GM23248 (cell line): ENCODE results near the gene IQGAP2. TPM values are rescaled to one million over a fixed set of nuclear protein-coding genes. Genes with fewer than 3 reads are reported as not detected.

ENCODE experiments used
- DNase-seq: peaks from one replicate; pipeline ENCODE4 v3.0.0-alpha.2; 2015
- H2AFZ ChIP-seq: fragments of 200-600 bp; sonication (generic); 2 replicates; pipeline ENCODE4 v1.6.1; 2016; ENCODE audit warnings: antibody characterized with exemption
- H3F3A ChIP-seq: fragments of 200-600 bp; sonication (generic); 2 replicates; pipeline ENCODE4 v1.6.1; 2016; ENCODE audit warnings: mild to moderate bottlenecking, antibody characterized with exemption, mixed run types; ENCODE audit not compliant: insufficient read depth
- H3K27ac ChIP-seq: fragments of 200-600 bp; sonication (generic); 2 replicates; pipeline ENCODE4 v1.5.1; 2016; ENCODE audit warnings: mild to moderate bottlenecking
- H3K27me3 ChIP-seq: fragments of 200-600 bp; sonication (generic); replicated peaks from 2 replicates; pipeline ENCODE4 v1.6.1; 2016; ENCODE audit warnings: mild to moderate bottlenecking; ENCODE audit not compliant: insufficient read depth
- H3K36me3 ChIP-seq: fragments of 200-600 bp; sonication (generic); 2 replicates; pipeline ENCODE4 v1.6.1; 2016; ENCODE audit warnings: low read depth, mild to moderate bottlenecking
- H3K4me1 ChIP-seq: fragments of 200-600 bp; sonication (generic); 2 replicates; pipeline ENCODE4 v1.6.1; 2016; ENCODE audit warnings: mild to moderate bottlenecking; ENCODE audit not compliant: insufficient read depth
- H3K4me2 ChIP-seq: fragments of 200-600 bp; sonication (generic); one replicate; pipeline ENCODE4 v1.6.1; 2016; ENCODE audit warnings: mild to moderate bottlenecking; ENCODE audit not compliant: unreplicated experiment
- H3K4me3 ChIP-seq: fragments of 200-600 bp; sonication (generic); 2 replicates; pipeline ENCODE4 v1.5.1; 2016; ENCODE audit warnings: mild to moderate bottlenecking
- H3K79me2 ChIP-seq: fragments of 200-600 bp; sonication (generic); 2 replicates; pipeline ENCODE4 v1.6.1; 2016; ENCODE audit warnings: mild to moderate bottlenecking; ENCODE audit not compliant: insufficient read depth
- H3K9ac ChIP-seq: fragments of 200-600 bp; sonication (generic); 2 replicates; pipeline ENCODE4 v1.6.1; 2016; ENCODE audit warnings: mild to moderate bottlenecking
- H3K9me2 ChIP-seq: fragments of 200-600 bp; sonication (generic); 2 replicates; pipeline ENCODE4 v1.6.1; 2016; ENCODE audit warnings: mixed run types, mild to moderate bottlenecking, moderate library complexity; ENCODE audit not compliant: insufficient read depth
- H3K9me3 ChIP-seq: fragments of 200-600 bp; sonication (generic); one replicate; pipeline ENCODE4 v1.6.1; 2017; ENCODE audit warnings: low read depth
- H4K20me1 ChIP-seq: fragments of 200-600 bp; sonication (generic); 2 replicates; pipeline ENCODE4 v1.6.0; 2016; ENCODE audit not compliant: insufficient read depth
- EZH2 ChIP-seq: fragments of 200-600 bp; sonication (generic); IDR thresholded peaks from 2 replicates; pipeline ENCODE4 v1.6.1; 2018; ENCODE audit warnings: antibody characterized with exemption, mild to moderate bottlenecking; ENCODE audit not compliant: insufficient read depth, poor library complexity, severe bottlenecking
- EZH2phosphoT487 ChIP-seq: fragments of 200-600 bp; sonication (generic); IDR thresholded peaks from 2 replicates; pipeline ENCODE4 v1.6.1; 2018; ENCODE audit warnings: antibody characterized with exemption, moderate library complexity, mild to moderate bottlenecking, low read depth; ENCODE audit not compliant: insufficient read depth
- WGBS, 2 experiments: methylation state at CpG; one replicate each; pipeline ENCODE4 v1.1.6; 2015 to 2017; ENCODE audit warnings: low lambda C conversion rate in 2 of 2, low coverage in 1 of 2; ENCODE audit errors: missing lambda C conversion rate in 2 of 2; 5-methylcytosine and 5-hydroxymethylcytosine counted together
- in situ Hi-C: fragments of 300-500 bp; cut with MboI; formaldehyde crosslinking; loops from 2 replicates; pipeline ENCODE4 v1.15.0; 2020
- polyA plus RNA-seq: library from polyadenylated mRNA; unstranded; fragments of >200 nt; fragmentation: Nextera tagmentation; extraction: Ambion mirVana; gene quantifications from 2 replicates; pipeline ENCODE4 v1.2.1, GENCODE V29; 2016
- total RNA-seq: library from RNA; depleted of rRNA; stranded (reverse); fragments of >200 nt; shearing (Covaris generic); gene quantifications from 2 replicates; pipeline ENCODE4 v1.2.3, GENCODE V29; 2014

IQGAP2 gene
- total and polyA plus RNA-seq, 2 experiments from 2014 or later, result 0.11 TPM; not detected in 1

- in situ Hi-C loops, result no loop called here
- Histone ChIP-seq H3K4me1 (no peaks in the 10 kb centered on the region), H3F3A (no peaks in the 10 kb centered on the region), H2AFZ (no peak overlapping the region), H3K4me3 (no peak overlapping the region), H3K9me3 (no peaks in the 10 kb centered on the region), H3K9ac (no peak overlapping the region), H3K36me3 (no peaks in the 10 kb centered on the region), H3K4me2 (no peak overlapping the region), H3K27me3 (peaks cover 16% of the 10 kb centered on the region), H3K27ac (no peak overlapping the region), H3K79me2 (no peaks in the 10 kb centered on the region; the same call in 1 of the 2 replicates), H3K9me2 (no peaks in the 10 kb centered on the region), H4K20me1 (no peaks in the 10 kb centered on the region)
- no peak for DNase-seq
- TF ChIP-seq EZH2, result no peak
- no peak for TF ChIP-seq EZH2phosphoT487
- WGBS, 2 experiments, result 66 to 67% methylated on average over 4 of the region's 4 CpGs
These were observed 315.8 kb downstream of the IQGAP2 start for GRCh38 chr5:76718880-76719279.

GRCh38 chr5:76720988-76721569 lies 318.0 kb downstream of the IQGAP2 start:
- no peak for DNase-seq
- Histone ChIP-seq H2AFZ (no peak overlapping the region), H3K4me1 (peaks cover 8% of the 10 kb centered on the region), H3K9me2 (no peaks in the 10 kb centered on the region), H3F3A (peaks cover 12% of the 10 kb centered on the region; the same call in 1 of the 2 replicates), H3K9me3 (no peaks in the 10 kb centered on the region), H3K36me3 (no peaks in the 10 kb centered on the region), H3K27ac (no peak overlapping the region), H3K27me3 (0 out of 2 replicates have a peak, but pooled peaks cover 2% of the 10 kb centered on the region), H3K79me2 (peaks cover 2% of the 10 kb centered on the region; the same call in 1 of the 2 replicates), H3K4me2 (no peak overlapping the region), H3K4me3 (no peak overlapping the region), H3K9ac (no peak overlapping the region), H4K20me1 (no peaks in the 10 kb centered on the region)
- WGBS, 2 experiments, result 78 to 81% methylated on average over 10 of the region's 10 CpGs
- in situ Hi-C loops, result no loop called here
- TF ChIP-seq EZH2, result no peak
- no peak for TF ChIP-seq EZH2phosphoT487

GRCh38 chr5:76723266-76723665 lies 320.2 kb downstream of the IQGAP2 start:
- TF ChIP-seq EZH2phosphoT487 (no peak), EZH2 (no peak)
- Histone ChIP-seq H3K27me3 (no peaks in the 10 kb centered on the region), H3K4me1 (peaks cover 8% of the 10 kb centered on the region), H3F3A (peaks cover 12% of the 10 kb centered on the region; the same call in 1 of the 2 replicates), H2AFZ (no peak overlapping the region), H3K4me2 (no peak overlapping the region), H3K9me2 (no peaks in the 10 kb centered on the region), H4K20me1 (no peaks in the 10 kb centered on the region), H3K27ac (no peak overlapping the region), H3K79me2 (peaks cover 2% of the 10 kb centered on the region; the same call in 1 of the 2 replicates), H3K9me3 (no peaks in the 10 kb centered on the region), H3K36me3 (no peaks in the 10 kb centered on the region), H3K4me3 (no peak overlapping the region), H3K9ac (no peak overlapping the region)
- DNase-seq, result no peak
- in situ Hi-C loops, result no loop called here
- 77 to 80% methylated on average over 1 of the region's 1 CpG for WGBS, 2 experiments

DNA sequence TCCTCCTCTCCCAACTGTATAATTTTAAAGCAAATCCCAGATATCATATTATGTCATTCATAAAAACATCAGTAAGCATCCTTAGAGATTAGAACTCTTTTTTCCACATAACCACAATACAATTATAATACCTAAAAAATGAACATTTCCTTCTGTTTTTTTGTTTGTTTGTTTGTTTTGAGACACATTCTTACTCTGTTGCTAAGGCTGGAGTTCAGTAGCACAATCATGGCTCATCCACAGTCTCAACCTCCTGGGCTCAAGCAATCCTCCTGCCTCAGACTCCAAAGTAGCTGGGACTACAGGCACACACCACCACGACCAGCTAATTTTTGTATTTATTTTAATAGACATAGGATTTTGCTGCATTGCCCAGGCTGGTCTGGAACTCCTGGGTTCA lies 320.8 kb downstream of the IQGAP2 start:
- no peak overlapping the region for H3K9ac ChIP-seq
- H3K9me3 ChIP-seq, result no peaks in the 10 kb centered on the region
- no peaks in the 10 kb centered on the region for H4K20me1 ChIP-seq
- no peak overlapping the region for H3K4me2 ChIP-seq
- H3K4me1 ChIP-seq, result peaks cover 8% of the 10 kb centered on the region
- no peaks in the 10 kb centered on the region for H3K27me3 ChIP-seq
- in situ Hi-C loops, result no loop called here
- no peak overlapping the region for H2AFZ ChIP-seq
- DNase-seq, result no peak
- H3K36me3 ChIP-seq, result no peaks in the 10 kb centered on the region
- 23 to 33% methylated on average over 1 of the region's 1 CpG for WGBS, 2 experiments
- H3K27ac ChIP-seq, result no peak overlapping the region
- no peak overlapping the region for H3K4me3 ChIP-seq
- no peak for TF ChIP-seq EZH2phosphoT487
- H3F3A ChIP-seq, result peaks cover 12% of the 10 kb centered on the region; the same call in 1 of the 2 replicates
- no peaks in the 10 kb centered on the region for H3K9me2 ChIP-seq
- peaks cover 2% of the 10 kb centered on the region; the same call in 1 of the 2 replicates for H3K79me2 ChIP-seq

DNA sequence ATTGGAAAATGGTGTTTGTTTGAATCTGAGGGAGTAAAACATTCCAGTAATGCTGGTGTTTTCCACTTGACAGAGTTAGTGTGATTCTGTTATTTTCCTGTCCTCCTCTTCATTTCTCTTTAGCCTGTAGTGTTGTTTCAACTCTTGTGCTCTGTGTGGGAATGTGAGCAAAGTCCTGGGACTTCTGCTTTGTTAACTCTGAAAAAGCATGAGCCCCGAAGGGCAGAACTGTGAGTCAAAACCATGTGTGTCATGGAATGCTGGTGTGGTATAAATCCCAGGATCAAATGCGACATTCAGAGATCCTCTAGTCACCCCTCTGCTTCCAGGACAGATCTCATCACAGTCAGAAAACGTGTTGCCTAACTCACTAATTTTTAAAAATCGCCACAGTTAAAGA lies 321.8 kb downstream of the IQGAP2 start:
- no peaks in the 10 kb centered on the region for H3K9me3 ChIP-seq
- no peak for TF ChIP-seq EZH2phosphoT487
- TF ChIP-seq EZH2, result no peak
- H3K79me2 ChIP-seq, result peaks cover 2% of the 10 kb centered on the region; the same call in 1 of the 2 replicates
- peak; percentile 62 for DNase-seq
- H3K27me3 ChIP-seq, result no peaks in the 10 kb centered on the region
- peaks cover 8% of the 10 kb centered on the region for H3K4me1 ChIP-seq
- H3K9ac ChIP-seq, result no peak overlapping the region
- H3K36me3 ChIP-seq, result no peaks in the 10 kb centered on the region
- 69 to 70% methylated on average over 4 of the region's 4 CpGs for WGBS, 2 experiments
- no peak overlapping the region for H2AFZ ChIP-seq
- no peaks in the 10 kb centered on the region for H4K20me1 ChIP-seq
- H3K27ac ChIP-seq, result no peak overlapping the region
- peaks cover 12% of the 10 kb centered on the region; the same call in 1 of the 2 replicates for H3F3A ChIP-seq
- H3K9me2 ChIP-seq, result no peaks in the 10 kb centered on the region
- no peak overlapping the region for H3K4me3 ChIP-seq
- in situ Hi-C loops, result no loop called here
- no peak overlapping the region for H3K4me2 ChIP-seq
